OCI-LY3 (cell line): ENCODE data around the gene EMX1.

Experiments
- CTCF ChIP-seq: fragments of 200-600, 300-600 bp; sonication (generic); IDR thresholded peaks from 2 replicates; pipeline ENCODE4 v1.5.1; 2014; ENCODE audit warnings: antibody characterized with exemption, low read length, low read depth
- EZH2phosphoT487 ChIP-seq: fragments of 200-600 bp; shearing (Covaris generic); IDR thresholded peaks from 2 replicates; pipeline ENCODE4 v1.6.1; 2018; ENCODE audit warnings: antibody characterized with exemption, mixed run types, low read depth

- no peak for TF ChIP-seq CTCF
- TF ChIP-seq EZH2phosphoT487: no peak
Observed at GRCh38 chr2:72951303-72952095, 34.2 kb downstream of the EMX1 start.
